Right atrium auricular region (tissue), 2 donors: ENCODE results near the gene LAMA4. TPM values are rescaled to one million over a fixed set of nuclear protein-coding genes. Genes with fewer than 3 reads are reported as not detected.
"Not testable (repeated sequence)": the region's sequence is repeated elsewhere in the genome, so short reads cannot be mapped to it uniquely, and the experiment has no call there.

Experiments
- DNase-seq: peaks from one replicate; pipeline ENCODE4 v3.0.0-alpha.2; 2019; ENCODE audit warnings: low spot score
- H3K27ac ChIP-seq, 2 donors: fragments of 200-600 bp; sonication (generic); 1 replicate in 1 of 2; 2 replicates in 1 of 2; pipeline ENCODE4 v1.5.1; 2016 to 2019
- H3K27me3 ChIP-seq, 2 donors: fragments of 200-600 bp; sonication (generic); one replicate each; pipeline versions ENCODE4 v1.5.1 to v1.6.0; 2017 to 2019
- H3K36me3 ChIP-seq: fragments of 200-600 bp; sonication (generic); one replicate; pipeline ENCODE4 v1.5.1; 2016
- H3K4me1 ChIP-seq, 2 donors: fragments of 200-600 bp; sonication (generic); one replicate each; pipeline versions ENCODE4 v1.5.1 to v1.6.0; 2017 to 2019
- H3K4me3 ChIP-seq, 2 donors: fragments of 200-600 bp; sonication (generic); 1 replicate in 1 of 2; 2 replicates in 1 of 2; pipeline ENCODE4 v1.5.1; 2017 to 2019; ENCODE audit warnings: mild to moderate bottlenecking in 1 of 2, moderate library complexity in 1 of 2
- H3K9me3 ChIP-seq, 2 donors: fragments of 200-600 bp; sonication (generic); one replicate each; pipeline ENCODE4 v1.5.1; 2019
- CTCF ChIP-seq, 2 donors: fragments of 200-600 bp; sonication (generic); IDR thresholded peaks; one replicate each; pipeline ENCODE4 v1.5.1; 2019; ENCODE audit warnings: antibody characterized with exemption in 2 of 2
- total RNA-seq, 2 donors: library from RNA; depleted of rRNA; stranded (reverse); fragments of >200 nt; gene quantifications; one replicate each; pipeline ENCODE4 v1.1.0, GENCODE V29; 2016

The LAMA4 gene
- total RNA-seq, 2 donors from 2014 or later = 37.2 to 47.1 TPM

DNA sequence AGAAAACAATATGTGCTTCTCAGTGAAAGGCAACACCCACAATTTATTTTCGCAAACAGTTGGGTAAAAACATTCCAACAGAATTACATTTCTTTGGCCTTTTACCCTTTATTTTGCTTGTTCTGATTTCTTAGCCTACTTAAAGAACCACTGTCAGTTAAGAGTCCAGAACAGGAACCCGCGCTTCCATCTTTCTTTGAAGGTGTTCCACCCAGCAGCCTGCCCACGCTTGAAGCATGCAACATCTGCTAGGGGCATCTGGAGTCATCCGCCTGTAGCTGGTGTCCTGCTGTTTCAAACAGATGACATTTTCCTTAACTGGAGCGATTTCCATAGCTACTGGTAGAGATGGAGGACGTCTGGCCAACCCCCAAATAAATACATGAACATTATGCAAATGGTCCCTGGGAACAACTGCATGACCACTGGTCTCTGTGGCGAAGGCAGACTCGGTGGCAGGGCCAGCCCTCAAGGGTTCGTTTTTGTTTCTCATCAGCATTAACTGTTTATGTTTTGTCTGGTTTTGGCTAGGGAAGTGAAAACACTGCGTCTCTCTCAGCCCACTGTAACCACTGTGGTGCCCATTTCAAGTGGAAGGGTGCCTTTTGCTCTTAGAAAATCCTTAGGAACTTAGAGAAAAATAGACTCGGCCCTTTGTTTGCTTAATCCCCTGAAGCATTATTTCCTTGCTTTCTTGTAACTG, 51.6 kb downstream of the LAMA4 start:
- DNase-seq = no peak
- no peak for TF ChIP-seq CTCF (IDR thresholded peaks at IDR 0.05)
- H3K27ac ChIP-seq = peak overlapping the region; percentile 12 to 32
- H3K27me3 ChIP-seq = no peaks in the 10 kb centered on the region
- no peaks in the 10 kb centered on the region for H3K9me3 ChIP-seq
- H3K4me1 ChIP-seq = peaks cover 0 to 35% of the 10 kb centered on the region in 2 donors
- H3K4me3 ChIP-seq = no peak overlapping the region
- peaks cover 24% of the 10 kb centered on the region for H3K36me3 ChIP-seq

GRCh38 chr6:112200185-112200914, 54.0 kb downstream of the LAMA4 start:
- H3K27me3 ChIP-seq, H3K9me3 ChIP-seq, DNase-seq, H3K27ac ChIP-seq, H3K4me3 ChIP-seq: not testable (repeated sequence)
- peaks cover 0 to 45% of the 10 kb centered on the region in 2 donors for H3K4me1 ChIP-seq
- H3K36me3 ChIP-seq = peaks cover 15% of the 10 kb centered on the region

- Histone ChIP-seq H3K36me3 (peaks cover 7% of the 10 kb centered on the region), H3K27me3 (no peaks in the 10 kb centered on the region), H3K4me3 (no peak overlapping the region), H3K27ac (peak overlapping the region in 1 of 2 donors; percentile 13), H3K9me3 (no peaks in the 10 kb centered on the region), H3K4me1 (peaks cover 4 to 44% of the 10 kb centered on the region in 2 donors)
- no peak for DNase-seq
- TF ChIP-seq CTCF (IDR thresholded peaks at IDR 0.05) = no peak
These were observed 55.4 kb downstream of the LAMA4 start for GRCh38 chr6:112199001-112199403.

DNA sequence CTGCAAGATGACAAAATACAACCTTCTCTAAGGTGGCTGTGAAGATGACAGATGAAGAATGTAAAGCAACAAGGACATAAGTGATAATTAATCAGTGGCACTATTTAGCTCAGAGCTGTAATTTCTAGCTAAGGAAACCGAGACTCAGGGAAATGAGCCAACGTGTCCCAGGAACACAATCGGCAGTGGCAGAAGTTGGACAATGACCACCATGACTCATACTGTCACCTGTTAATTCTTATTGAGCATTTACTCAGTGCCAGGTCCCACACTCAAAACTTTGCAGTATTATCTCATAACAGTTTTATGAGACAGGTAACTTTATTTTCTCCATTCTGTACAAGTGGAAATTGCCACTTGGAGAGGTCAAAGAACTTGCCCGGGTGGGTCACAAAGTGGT, 55.8 kb downstream of the LAMA4 start:
- Histone ChIP-seq H3K4me1 (peaks cover 4 to 47% of the 10 kb centered on the region in 2 donors), H3K27me3 (no peaks in the 10 kb centered on the region), H3K4me3 (no peak overlapping the region), H3K36me3 (peaks cover 7% of the 10 kb centered on the region), H3K27ac (peak overlapping the region in 1 of 2 donors; percentile 13), H3K9me3 (no peaks in the 10 kb centered on the region)
- DNase-seq = no peak
- TF ChIP-seq CTCF (IDR thresholded peaks at IDR 0.05) = no peak

- Histone ChIP-seq H3K9me3 (no peaks in the 10 kb centered on the region), H3K4me1 (peaks cover 4 to 46% of the 10 kb centered on the region in 2 donors), H3K27me3 (no peaks in the 10 kb centered on the region), H3K4me3 (no peak overlapping the region), H3K36me3 (peaks cover 7% of the 10 kb centered on the region), H3K27ac (peak overlapping the region in 1 of 2 donors; percentile 13)
- TF ChIP-seq CTCF (IDR thresholded peaks at IDR 0.05) = no peak
- no peak for DNase-seq
These were observed 56.7 kb downstream of the LAMA4 start for GRCh38 chr6:112197636-112198035.

- peaks cover 4 to 42% of the 10 kb centered on the region in 2 donors for H3K4me1 ChIP-seq
- no peak overlapping the region for H3K4me3 ChIP-seq
- DNase-seq = no peak
- no peaks in the 10 kb centered on the region for H3K9me3 ChIP-seq
- TF ChIP-seq CTCF (IDR thresholded peaks at IDR 0.05) = no peak
- no peaks in the 10 kb centered on the region for H3K27me3 ChIP-seq
- H3K27ac ChIP-seq = no peak overlapping the region
- H3K36me3 ChIP-seq = peaks cover 9% of the 10 kb centered on the region
These were observed 58.1 kb downstream of the LAMA4 start for GRCh38 chr6:112196306-112196705.
